ENCODE results near the gene SOX13. TPM values are rescaled to one million over a fixed set of nuclear protein-coding genes. Genes with fewer than 3 reads are reported as not detected.
A peak's percentile ranks its signal among the peaks of the same experiment; 100 is the strongest.

Gene SOX13
- total and polyA plus RNA-seq, 5 experiments from 2014 or later, result 0.29 to 0.77 (median 0.41) TPM; not detected in 1

GRCh38 chr1:204162494-204163074 lies 89.7 kb downstream of the SOX13 start:
- Mint-ChIP-seq H3K4me3 (no peak overlapping the region), H3K27ac (peak overlapping the region in 1 of 10 donors; percentile 91), H3K4me1 (peaks cover 0 to 2% (median 0%) of the 10 kb centered on the region in 4 donors), H3K36me3 (peaks cover 0 to 5% (median 4%) of the 10 kb centered on the region in 3 donors), H3K9me3 (peaks cover 0 to 7% (median 6%) of the 10 kb centered on the region in 9 donors), H3K27me3 (peaks cover 3 to 10% (median 6%) of the 10 kb centered on the region in 5 donors)
- peak; percentile 98 to 100 for ATAC-seq
- POLR2A ChIA-PET, result interaction anchor here (1.2 to 3.1 kb wide), 2 partner anchors 11 to 201 kb away, joined by 4 to 13 read pairs; partner anchors contain the start of gene ETNK2
- peak; percentile 65 to 88 (median 78) for DNase-seq

- H3K27me3 Mint-ChIP-seq, result peaks cover 0 to 7% (median 2%) of the 10 kb centered on the region in 5 donors
- peaks cover 0 to 19% (median 18%) of the 10 kb centered on the region in 3 donors for H3K36me3 Mint-ChIP-seq
- H3K4me3 Mint-ChIP-seq, result no peak within 1 kb of the TSS
- POLR2A ChIA-PET, result no interaction called here
- peaks cover 0 to 2% (median 0%) of the 10 kb centered on the region in 4 donors for H3K4me1 Mint-ChIP-seq
- H3K27ac Mint-ChIP-seq, result no peak within 1 kb of the TSS
- no peak for ATAC-seq
- H3K9me3 Mint-ChIP-seq, result peaks cover 0 to 44% (median 23%) of the 10 kb centered on the region in 9 donors
- DNase-seq, result no peak
Measured at GRCh38 chr1:204166219-204166618, 93.3 kb downstream of the SOX13 start, which contains the start of gene REN. Gene REN, minus strand, starts transcription at chr1:204166337. Its CDS starts 44 bp downstream, at chr1:204166293.

- peaks cover 0 to 24% (median 23%) of the 10 kb centered on the region in 3 donors for H3K36me3 Mint-ChIP-seq
- H3K27me3 Mint-ChIP-seq, result peaks cover 0 to 7% (median 0%) of the 10 kb centered on the region in 5 donors
- H3K4me1 Mint-ChIP-seq, result no peaks in the 10 kb centered on the region
- POLR2A ChIA-PET, result interaction anchor here (0.8 kb wide), 1 partner anchor 196 kb away, joined by 3 read pairs; no protein-coding TSS in a partner anchor
- H3K4me3 Mint-ChIP-seq, result no peak overlapping the region
- H3K9me3 Mint-ChIP-seq, result peaks cover 0 to 59% (median 30%) of the 10 kb centered on the region in 9 donors
- no peak for ATAC-seq
- no peak overlapping the region for H3K27ac Mint-ChIP-seq
- no peak for DNase-seq
Measured at GRCh38 chr1:204167730-204168129, 94.8 kb downstream of the SOX13 start.

GRCh38 chr1:204169858-204170257 lies 96.9 kb downstream of the SOX13 start:
- Mint-ChIP-seq H3K36me3 (peaks cover 0 to 30% (median 30%) of the 10 kb centered on the region in 3 donors), H3K27ac (no peak overlapping the region), H3K27me3 (peaks cover 0 to 7% (median 3%) of the 10 kb centered on the region in 5 donors), H3K9me3 (peaks cover 0 to 72% (median 34%) of the 10 kb centered on the region in 9 donors), H3K4me1 (no peaks in the 10 kb centered on the region), H3K4me3 (no peak overlapping the region)
- ATAC-seq, result no peak
- POLR2A ChIA-PET, result no interaction called here
- no peak for DNase-seq

- Mint-ChIP-seq H3K4me1 (no peaks in the 10 kb centered on the region), H3K9me3 (peaks cover 0 to 72% (median 34%) of the 10 kb centered on the region in 9 donors), H3K27ac (no peak overlapping the region), H3K27me3 (peaks cover 0 to 7% (median 3%) of the 10 kb centered on the region in 5 donors), H3K4me3 (no peak overlapping the region), H3K36me3 (peaks cover 0 to 30% (median 30%) of the 10 kb centered on the region in 3 donors)
- POLR2A ChIA-PET, result interaction anchor here (0.7 kb wide), 2 partner anchors 20 to 161 kb away, joined by 3 read pairs; no protein-coding TSS in a partner anchor
- no peak for ATAC-seq
- DNase-seq, result no peak
Measured at GRCh38 chr1:204170494-204171155, 97.7 kb downstream of the SOX13 start.

- no peak for DNase-seq
- Mint-ChIP-seq H3K36me3 (peaks cover 0 to 30% (median 30%) of the 10 kb centered on the region in 3 donors), H3K4me1 (no peaks in the 10 kb centered on the region), H3K27me3 (peaks cover 0 to 4% (median 3%) of the 10 kb centered on the region in 5 donors), H3K27ac (no peak overlapping the region), H3K4me3 (no peak overlapping the region), H3K9me3 (peaks cover 0 to 72% (median 34%) of the 10 kb centered on the region in 9 donors)
- POLR2A ChIA-PET, result interaction anchor here (0.7 kb wide), 1 partner anchor 160 kb away, joined by 3 read pairs; no protein-coding TSS in a partner anchor
- no peak for ATAC-seq
Measured at GRCh38 chr1:204171751-204172178, 98.8 kb downstream of the SOX13 start.

GRCh38 chr1:204172404-204173029 lies 99.6 kb downstream of the SOX13 start:
- no peaks in the 10 kb centered on the region for H3K4me1 Mint-ChIP-seq
- no peak overlapping the region for H3K27ac Mint-ChIP-seq
- DNase-seq (no peak), ATAC-seq (no peak)
- peaks cover 0 to 65% (median 30%) of the 10 kb centered on the region in 9 donors for H3K9me3 Mint-ChIP-seq
- POLR2A ChIA-PET, result no interaction called here
- H3K4me3 Mint-ChIP-seq, result no peak overlapping the region
- H3K27me3 Mint-ChIP-seq, result peaks cover 0 to 4% (median 3%) of the 10 kb centered on the region in 5 donors
- H3K36me3 Mint-ChIP-seq, result peaks cover 0 to 27% (median 26%) of the 10 kb centered on the region in 3 donors

- Mint-ChIP-seq H3K36me3 (peaks cover 0 to 19% (median 17%) of the 10 kb centered on the region in 3 donors), H3K4me3 (no peak overlapping the region), H3K9me3 (peaks cover 0 to 55% (median 21%) of the 10 kb centered on the region in 9 donors), H3K27me3 (peaks cover 0 to 4% (median 3%) of the 10 kb centered on the region in 5 donors), H3K27ac (no peak overlapping the region), H3K4me1 (no peaks in the 10 kb centered on the region)
- no peak for ATAC-seq
- POLR2A ChIA-PET, result interaction anchor here (0.6 kb wide), 1 partner anchor 776 kb away, joined by 4 read pairs; no protein-coding TSS in a partner anchor
- DNase-seq, result no peak
Measured at GRCh38 chr1:204174958-204175357, 102.0 kb downstream of the SOX13 start.

GRCh38 chr1:204176049-204176448 lies 103.1 kb downstream of the SOX13 start:
- Mint-ChIP-seq H3K36me3 (peaks cover 0 to 15% (median 11%) of the 10 kb centered on the region in 3 donors), H3K4me3 (no peak overlapping the region), H3K27me3 (peaks cover 0 to 4% (median 3%) of the 10 kb centered on the region in 5 donors), H3K27ac (no peak overlapping the region), H3K4me1 (no peaks in the 10 kb centered on the region), H3K9me3 (peaks cover 0 to 50% (median 11%) of the 10 kb centered on the region in 9 donors)
- POLR2A ChIA-PET, result no interaction called here
- ATAC-seq (no peak), DNase-seq (no peak)

GRCh38 chr1:204177133-204177532 lies 104.2 kb downstream of the SOX13 start:
- Mint-ChIP-seq H3K4me1 (no peaks in the 10 kb centered on the region), H3K27ac (no peak overlapping the region), H3K4me3 (no peak overlapping the region), H3K36me3 (peaks cover 0 to 10% (median 6%) of the 10 kb centered on the region in 3 donors), H3K27me3 (peaks cover 0 to 4% (median 3%) of the 10 kb centered on the region in 5 donors), H3K9me3 (peaks cover 0 to 39% (median 5%) of the 10 kb centered on the region in 9 donors)
- POLR2A ChIA-PET, result no interaction called here
- DNase-seq (no peak), ATAC-seq (no peak)

All from naive thymus-derived CD8-positive, alpha-beta T cell (primary cell).